HL-60/S4 (cell line): ENCODE data around the gene RASA4.
"Not testable (repeated sequence)": the region's sequence is repeated elsewhere in the genome, so short reads cannot be mapped to it uniquely, and the experiment has no call there.

Experiments used
- in situ Hi-C: fragments of 300-500 bp; cut with MboI; formaldehyde crosslinking; loops from 2 replicates; pipeline ENCODE4 v1.14.3; 2022; ENCODE audit warnings: low sequenced_read_pairs

The RASA4 gene

GRCh38 chr7:102544372-102544771 is 72.2 kb downstream of the RASA4 start:
- in situ Hi-C loops, result not testable (repeated sequence)

- in situ Hi-C loops, result not testable (repeated sequence)
Measured at GRCh38 chr7:102543596-102543995, 73.0 kb downstream of the RASA4 start, which contains the start of gene UPK3BL2. Gene UPK3BL2 (minus strand): TSS chr7:102543696. CDS start chr7:102543636, 60 bp downstream.

GRCh38 chr7:102542771-102543170 is 73.8 kb downstream of the RASA4 start:
- in situ Hi-C loops, result not testable (repeated sequence)

- in situ Hi-C loops, result not testable (repeated sequence)
Measured at GRCh38 chr7:102542083-102542482, 74.5 kb downstream of the RASA4 start.

GRCh38 chr7:102540604-102541003 is 76.0 kb downstream of the RASA4 start:
- in situ Hi-C loops, result not testable (repeated sequence)

GRCh38 chr7:102535062-102535615 is 81.4 kb downstream of the RASA4 start:
- in situ Hi-C loops, result not testable (repeated sequence)

GRCh38 chr7:102532127-102532526 is 84.4 kb downstream of the RASA4 start:
- in situ Hi-C loops, result not testable (repeated sequence)

- in situ Hi-C loops, result not testable (repeated sequence)
Measured at GRCh38 chr7:102531583-102531982, 85.0 kb downstream of the RASA4 start.

GRCh38 chr7:102527822-102528793 is 88.4 kb downstream of the RASA4 start:
- in situ Hi-C loops, result not testable (repeated sequence)

GRCh38 chr7:102527182-102527581 is 89.4 kb downstream of the RASA4 start:
- in situ Hi-C loops, result not testable (repeated sequence)

- in situ Hi-C loops, result not testable (repeated sequence)
Measured at GRCh38 chr7:102524803-102525202, 91.8 kb downstream of the RASA4 start.
